Transverse colon (tissue), 4 donors: ENCODE results near the gene PAK1IP1.

Source experiments
- CTCF ChIP-seq, 5 experiments: fragments of 200-600 bp in 3 of 5; fragments of 450-650 bp in 2 of 5; sonication (generic) in 3 of 5; IDR thresholded peaks; 1 replicate in 2 of 5; 2 replicates in 3 of 5; pipeline ENCODE4 v1.5.1; 2016 to 2017; ENCODE audit warnings: antibody characterized with exemption in 5 of 5, inconsistent platforms in 3 of 5, mild to moderate bottlenecking in 2 of 5, moderate library complexity in 1 of 5
- EP300 ChIP-seq: sonication (generic); formaldehyde crosslinking; IDR thresholded peaks from one replicate; pipeline ENCODE4 v1.6.1; 2017; ENCODE audit warnings: antibody characterized with exemption, low read depth
- POLR2AphosphoS5 ChIP-seq, 3 donors: sonication (generic); formaldehyde crosslinking; IDR thresholded peaks; one replicate each; pipeline ENCODE4 v1.6.1; 2016; ENCODE audit warnings: antibody characterized with exemption in 3 of 3

DNA sequence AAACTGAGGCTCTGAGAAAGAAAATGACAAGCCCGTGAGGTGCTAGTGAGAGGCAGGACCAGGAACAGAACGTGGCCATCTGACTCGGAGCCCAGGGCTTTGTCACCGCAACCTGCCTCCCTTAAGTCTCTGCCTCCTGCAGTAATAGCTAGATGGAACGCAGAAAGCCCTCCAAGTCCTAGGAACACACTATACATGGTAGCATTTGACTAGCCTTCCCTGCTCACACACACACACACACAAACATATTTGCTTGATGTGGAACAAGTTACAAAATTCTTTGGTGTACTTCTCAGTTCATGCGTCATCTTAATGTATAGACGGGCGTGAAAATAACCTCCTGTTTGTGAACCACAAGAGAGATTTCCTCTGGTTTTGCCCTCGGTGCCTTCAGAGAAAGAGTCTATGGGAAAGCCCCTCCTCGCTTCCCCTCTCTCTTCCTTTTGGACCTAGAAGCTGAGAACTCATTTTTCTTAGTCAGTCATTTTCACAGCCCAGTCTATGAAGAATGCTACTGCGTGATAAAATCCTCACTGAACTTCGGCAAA lies 39.2 kb upstream of the PAK1IP1 start:
- TF ChIP-seq CTCF (IDR thresholded peaks at IDR 0.05), result no peak
- TF ChIP-seq POLR2AphosphoS5 (IDR thresholded peaks at IDR 0.05), result no peak
- no peak for TF ChIP-seq EP300
